Spleen (tissue), 11 donors: ENCODE results near the gene OXLD1. TPM values are rescaled to one million over a fixed set of nuclear protein-coding genes. Genes with fewer than 3 reads are reported as not detected.

Source experiments
- DNase-seq: peaks from one replicate; pipeline ENCODE4 v3.0.0-alpha.2; 2020
- H3K27ac ChIP-seq, 8 donors: fragments of 200-600 bp; sonication (generic) in 7 of 8; 1 replicate in 4 of 8; 2 replicates in 4 of 8; pipeline versions ENCODE4 v1.5.0 to v1.8.0; 2016 to 2021; ENCODE audit warnings: inconsistent platforms in 4 of 8, mild to moderate bottlenecking in 4 of 8, moderate library complexity in 1 of 8
- H3K27me3 ChIP-seq, 7 donors: fragments of 200-600 bp; sonication (generic) in 6 of 7; replicated peaks in 1 of 7; 1 replicate in 4 of 7; 2 replicates in 3 of 7; pipeline versions ENCODE4 v1.5.0 to v1.8.0; 2016 to 2021; ENCODE audit warnings: inconsistent platforms in 3 of 7, mild to moderate bottlenecking in 1 of 7
- H3K36me3 ChIP-seq, 6 donors: fragments of 200-600 bp; sonication (generic) in 5 of 6; 1 replicate in 4 of 6; 2 replicates in 2 of 6; pipeline versions ENCODE4 v1.5.0 to v1.8.0; 2016 to 2021; ENCODE audit warnings: inconsistent platforms in 2 of 6
- H3K4me1 ChIP-seq, 6 donors: fragments of 200-600 bp; sonication (generic) in 5 of 6; 1 replicate in 3 of 6; 2 replicates in 3 of 6; pipeline versions ENCODE4 v1.5.0 to v1.8.0; 2016 to 2021; ENCODE audit warnings: inconsistent platforms in 3 of 6
- H3K4me3 ChIP-seq, 8 donors: fragments of 200-600 bp; sonication (generic) in 7 of 8; 1 replicate in 4 of 8; 2 replicates in 4 of 8; pipeline versions ENCODE4 v1.5.0 to v1.8.0; 2016 to 2021; ENCODE audit warnings: inconsistent platforms in 4 of 8, mild to moderate bottlenecking in 4 of 8, moderate library complexity in 2 of 8
- H3K9me3 ChIP-seq, 8 donors: fragments of 200-600 bp; sonication (generic) in 7 of 8; 1 replicate in 4 of 8; 2 replicates in 4 of 8; pipeline versions ENCODE4 v1.5.0 to v1.8.0; 2016 to 2021; ENCODE audit warnings: inconsistent platforms in 4 of 8
- POLR2A ChIP-seq, 3 donors: fragments of 450-650 bp; IDR thresholded peaks; one replicate each; pipeline ENCODE4 v1.5.1; 2017; ENCODE audit warnings: antibody characterized with exemption in 3 of 3, mild to moderate bottlenecking in 1 of 3
- POLR2AphosphoS5 ChIP-seq, 3 donors: sonication (generic); formaldehyde crosslinking; IDR thresholded peaks; one replicate each; pipeline ENCODE4 v1.5.1; 2017; ENCODE audit warnings: antibody characterized with exemption in 3 of 3
- WGBS, 5 donors: extraction: QIAGEN DNeasy Blood & Tissue Kit in 3 of 5; methylation state at CpG; one replicate each; pipeline versions ENCODE4 v1.1.5 to v1.1.7; 2013 to 2018; 5-methylcytosine and 5-hydroxymethylcytosine counted together
- intact Hi-C: fragments of 100-400 bp; cut with DNase I; formaldehyde crosslinking; loops from one replicate; pipeline ENCODE4 v1.15.0; 2023; ENCODE audit warnings: low total_unique reads
- polyA plus RNA-seq, 3 donors: library from polyadenylated mRNA; stranded (reverse); fragments of 200-250 nt; gene quantifications; one replicate each; pipeline ENCODE4 v1.2.1, GENCODE V29; 2013
- total RNA-seq, 7 donors: library from RNA; depleted of rRNA in 3 of 7; stranded (reverse); fragments of >200 nt in 3 of 7; fragmentation: NEBNext Ultra II Directional in 4 of 7; extraction: Animal tissue kit (Norgen Biotek cat#: 25700) in 4 of 7; gene quantifications; one replicate each; pipeline versions ENCODE4 v1.1.0 to v1.2.1, GENCODE V29; 2016 to 2021
- TF ChIP-seq, protein P1 (sequence below), 11 experiments: fragments of 200-600 bp in 7 of 11; fragments of 450-650 bp in 4 of 11; sonication (generic) in 4 of 11; IDR thresholded peaks in 8 of 11; conservative IDR thresholded peaks in 3 of 11; 1 replicate in 7 of 11; 2 replicates in 4 of 11; pipeline versions ENCODE4 v1.4.0 to v1.8.0; 2016 to 2021; ENCODE audit warnings: antibody characterized with exemption in 11 of 11, inconsistent platforms in 4 of 11, mild to moderate bottlenecking in 1 of 11
- donor health status: healthy with polysubstance abuse.
- donor health status: DM: no; HTN: no; CAD: no; lungs with moderate emphysema.
- donor health status: DM: no; HTN: no; CAD: no.
- donor health status: Bipolar disorder and iron deficiency.
- donor health status: healthy.
- donor health status: DM: no; HTN: no; CAD: no.
- donor health status: DM: yes; HTN: yes; CAD: no.

The OXLD1 gene
- total and polyA plus RNA-seq, 10 donors: 29.4 to 110 (median 36.8) TPM

DNA sequence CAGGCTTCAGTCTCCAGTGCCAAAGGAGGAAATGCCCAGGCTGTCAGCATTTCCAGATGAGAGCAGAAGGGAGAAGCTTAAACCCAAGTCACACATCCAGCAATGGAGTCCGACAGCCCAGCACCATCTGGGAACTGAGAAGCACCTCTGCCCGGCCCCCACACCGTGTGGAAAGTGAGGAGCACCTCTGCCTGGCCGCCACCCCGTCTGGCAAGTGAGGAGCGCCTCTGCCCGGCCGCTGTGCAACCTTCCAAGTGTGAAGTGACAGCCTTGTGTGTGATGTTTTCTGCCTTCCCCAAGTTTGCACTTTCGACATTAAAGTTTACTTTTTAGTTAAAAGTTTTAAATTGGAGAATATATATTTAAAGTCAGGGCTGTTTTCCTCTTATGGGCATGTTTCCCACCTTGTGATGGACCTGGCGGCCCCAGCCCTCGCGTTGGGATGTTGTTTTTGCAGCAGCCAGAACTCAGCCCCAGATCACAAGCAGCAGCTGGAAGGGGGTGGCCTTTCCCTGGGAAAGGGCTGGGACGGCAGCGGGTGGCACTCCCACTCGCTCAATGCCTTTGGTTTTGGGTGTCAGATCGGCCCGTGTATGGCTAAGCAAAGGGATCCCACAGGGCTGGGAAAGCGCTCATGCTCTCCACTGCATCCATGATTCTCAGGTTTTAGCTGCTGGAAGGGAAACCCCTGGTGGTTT, 7.3 kb upstream of the OXLD1 start:
- Histone ChIP-seq H3K27me3 (no peaks in the 10 kb centered on the region), H3K4me1 (peaks cover 0 to 35% (median 9%) of the 10 kb centered on the region in 6 donors), H3K4me3 (no peak overlapping the region), H3K27ac (no peak overlapping the region), H3K9me3 (no peaks in the 10 kb centered on the region), H3K36me3 (peaks cover 0 to 69% (median 55%) of the 10 kb centered on the region in 6 donors)
- DNase-seq: no peak
- intact Hi-C loops: no loop called here
- WGBS, 5 donors: 85 to 93% (median 89%) methylated on average over 17 to 18 of the region's 18 CpGs
- TF ChIP-seq POLR2AphosphoS5 (IDR thresholded peaks at IDR 0.05): peak in 1 of 3 donors; percentile 41
- TF ChIP-seq, protein P1, sequence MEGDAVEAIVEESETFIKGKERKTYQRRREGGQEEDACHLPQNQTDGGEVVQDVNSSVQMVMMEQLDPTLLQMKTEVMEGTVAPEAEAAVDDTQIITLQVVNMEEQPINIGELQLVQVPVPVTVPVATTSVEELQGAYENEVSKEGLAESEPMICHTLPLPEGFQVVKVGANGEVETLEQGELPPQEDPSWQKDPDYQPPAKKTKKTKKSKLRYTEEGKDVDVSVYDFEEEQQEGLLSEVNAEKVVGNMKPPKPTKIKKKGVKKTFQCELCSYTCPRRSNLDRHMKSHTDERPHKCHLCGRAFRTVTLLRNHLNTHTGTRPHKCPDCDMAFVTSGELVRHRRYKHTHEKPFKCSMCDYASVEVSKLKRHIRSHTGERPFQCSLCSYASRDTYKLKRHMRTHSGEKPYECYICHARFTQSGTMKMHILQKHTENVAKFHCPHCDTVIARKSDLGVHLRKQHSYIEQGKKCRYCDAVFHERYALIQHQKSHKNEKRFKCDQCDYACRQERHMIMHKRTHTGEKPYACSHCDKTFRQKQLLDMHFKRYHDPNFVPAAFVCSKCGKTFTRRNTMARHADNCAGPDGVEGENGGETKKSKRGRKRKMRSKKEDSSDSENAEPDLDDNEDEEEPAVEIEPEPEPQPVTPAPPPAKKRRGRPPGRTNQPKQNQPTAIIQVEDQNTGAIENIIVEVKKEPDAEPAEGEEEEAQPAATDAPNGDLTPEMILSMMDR (IDR thresholded peaks at IDR 0.05 in 8 of 11, conservative IDR thresholded peaks at IDR 0.05 in 3 of 11): no peak

DNA sequence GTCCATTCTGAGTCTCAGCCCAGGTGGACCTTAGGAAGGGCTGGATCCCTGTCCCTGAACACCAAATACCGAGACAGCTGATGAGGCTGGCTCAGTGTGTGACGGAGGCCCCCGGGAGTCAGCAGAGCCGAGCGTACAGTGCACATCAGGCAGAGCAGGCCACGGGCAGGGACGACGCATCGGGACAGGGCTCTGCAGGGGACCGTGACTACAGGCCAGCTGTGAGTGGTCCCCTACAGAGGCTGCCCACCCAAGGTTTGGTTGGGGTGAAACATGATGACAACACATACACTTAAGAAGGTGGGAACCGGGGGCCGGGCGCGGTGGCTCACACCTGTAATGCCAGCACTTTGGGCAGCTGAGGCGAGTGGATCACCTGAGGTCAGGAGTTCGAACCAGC, 6.5 kb upstream of the OXLD1 start:
- DNase-seq: peak; percentile 63

DNA sequence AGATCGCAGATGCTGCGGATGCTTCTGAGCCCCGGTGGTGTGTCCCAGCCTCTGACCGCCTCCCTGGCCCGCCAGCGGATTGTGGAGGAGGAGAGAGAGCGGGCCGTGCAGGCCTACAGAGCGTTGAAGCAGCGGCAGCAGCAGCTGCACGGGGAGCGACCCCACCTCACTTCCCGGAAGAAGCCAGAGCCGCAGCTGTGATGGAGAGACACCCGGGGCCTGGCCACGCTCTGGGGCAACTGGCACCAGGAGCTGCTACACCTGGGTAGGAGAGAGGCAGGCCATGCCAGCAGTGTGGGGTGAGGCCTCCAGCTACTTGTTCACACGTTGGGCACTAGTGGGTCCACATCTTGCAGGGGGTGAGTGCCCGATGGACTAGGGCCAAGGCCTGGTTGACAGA, 6.1 kb upstream of the OXLD1 start:
- Histone ChIP-seq H3K36me3 (peaks cover 0 to 80% (median 57%) of the 10 kb centered on the region in 6 donors), H3K4me3 (no peak overlapping the region), H3K4me1 (peaks cover 6 to 47% (median 20%) of the 10 kb centered on the region in 6 donors), H3K9me3 (no peaks in the 10 kb centered on the region), H3K27me3 (no peaks in the 10 kb centered on the region), H3K27ac (no peak overlapping the region)
- 83 to 93% (median 92%) methylated on average over 10 to 18 of the region's 18 CpGs for WGBS, 5 donors
- intact Hi-C loops: no loop called here
- DNase-seq: peak; percentile 73
- TF ChIP-seq, protein P1 (IDR thresholded peaks at IDR 0.05 in 8 of 11, conservative IDR thresholded peaks at IDR 0.05 in 3 of 11): no peak
- no peak for TF ChIP-seq POLR2A (IDR thresholded peaks at IDR 0.05)
- peak in 1 of 3 donors; percentile 48 for TF ChIP-seq POLR2AphosphoS5 (IDR thresholded peaks at IDR 0.05)

More for the DNA sequence above, 6.5 kb upstream of the OXLD1 start:
- Histone ChIP-seq H3K4me3 (no peak overlapping the region), H3K27me3 (no peaks in the 10 kb centered on the region), H3K36me3 (peaks cover 0 to 77% (median 57%) of the 10 kb centered on the region in 6 donors), H3K27ac (no peak overlapping the region), H3K9me3 (no peaks in the 10 kb centered on the region), H3K4me1 (peaks cover 2 to 42% (median 16%) of the 10 kb centered on the region in 6 donors)
- TF ChIP-seq POLR2A (IDR thresholded peaks at IDR 0.05) (no peak), POLR2AphosphoS5 (IDR thresholded peaks at IDR 0.05) (no peak)
- TF ChIP-seq, protein P1 (IDR thresholded peaks at IDR 0.05 in 8 of 11, conservative IDR thresholded peaks at IDR 0.05 in 3 of 11): no peak
- intact Hi-C loops: no loop called here
- WGBS, 5 donors: 93 to 97% (median 94%) methylated on average over 15 to 16 of the region's 16 CpGs

DNA sequence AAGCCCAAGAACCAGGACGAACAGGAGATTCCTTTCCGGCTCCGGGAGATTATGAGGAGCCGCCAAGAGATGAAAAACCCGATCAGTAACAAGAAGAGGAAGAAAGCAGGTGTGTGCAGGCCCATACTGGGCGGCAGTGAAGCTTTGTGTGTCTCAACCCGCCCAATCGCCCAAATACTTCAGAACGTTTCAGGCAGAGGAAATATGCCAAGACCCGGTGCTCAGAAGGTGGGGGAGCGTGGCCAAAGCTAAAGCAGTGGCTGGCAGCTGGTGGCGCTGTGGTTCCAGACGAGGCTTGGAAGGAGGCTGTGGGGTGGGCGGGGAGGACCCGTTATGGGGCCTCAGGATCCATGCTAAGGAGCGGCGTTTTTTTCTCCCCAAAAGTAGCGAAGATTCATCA, 1.3 kb upstream of the OXLD1 start:
- Histone ChIP-seq H3K4me1 (peaks cover 18 to 72% (median 40%) of the 10 kb centered on the region in 6 donors), H3K36me3 (peaks cover 0 to 67% (median 48%) of the 10 kb centered on the region in 6 donors), H3K27ac (no peak overlapping the region), H3K9me3 (no peaks in the 10 kb centered on the region), H3K4me3 (peak overlapping the region in 5 of 8 donors; percentile 14 to 100 (median 96)), H3K27me3 (no peaks in the 10 kb centered on the region)
- 80 to 88% (median 82%) methylated on average over 18 of the region's 18 CpGs for WGBS, 5 donors
- TF ChIP-seq POLR2AphosphoS5 (IDR thresholded peaks at IDR 0.05) (no peak), POLR2A (IDR thresholded peaks at IDR 0.05) (no peak)
- TF ChIP-seq, protein P1 (IDR thresholded peaks at IDR 0.05 in 8 of 11, conservative IDR thresholded peaks at IDR 0.05 in 3 of 11): no peak
- no peak for DNase-seq
- intact Hi-C loops: no loop called here
